ENCODE data around the gene GRIN2C. TPM values are rescaled to one million over a fixed set of nuclear protein-coding genes. Genes with fewer than 3 reads are reported as not detected.
A peak's percentile ranks its signal among the peaks of the same experiment; 100 is the strongest.

Gene GRIN2C
- total RNA-seq, 1 donor from 2014 or later: 0.74 TPM

DNA sequence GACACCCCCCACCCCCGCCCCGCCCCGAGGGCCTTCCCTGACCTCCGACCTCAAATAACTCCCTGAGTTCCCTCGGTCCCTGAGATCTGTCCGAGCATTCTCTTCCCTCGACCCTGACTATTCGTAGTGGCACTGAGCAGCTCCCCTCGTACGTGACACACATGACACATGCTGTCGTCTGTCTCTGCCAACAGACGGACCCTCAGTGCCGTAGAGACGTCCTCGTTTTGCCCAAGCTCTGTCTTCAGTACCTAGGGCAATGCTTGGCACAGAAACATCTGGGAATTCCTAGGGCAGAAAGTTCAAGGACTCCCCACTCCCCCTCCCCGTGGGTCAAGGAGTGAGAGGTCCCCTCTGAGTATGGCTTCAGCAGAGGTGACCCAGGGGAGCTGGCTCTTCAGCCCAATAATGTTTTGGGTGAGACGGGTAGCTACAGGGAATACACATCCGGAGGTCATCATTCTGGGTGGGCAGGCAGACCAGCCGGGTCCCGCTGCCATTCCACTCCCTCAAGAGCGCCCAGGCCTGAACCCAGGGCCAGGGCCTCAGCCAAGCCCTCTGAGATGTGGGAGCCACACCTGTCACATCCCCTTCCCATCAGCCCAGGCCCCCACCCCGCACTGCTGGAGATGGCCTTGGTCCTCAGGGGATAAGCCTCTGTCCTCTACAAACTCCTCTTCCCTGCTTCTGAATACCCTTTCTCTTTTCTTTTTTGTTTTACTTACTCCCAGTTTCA, 34.4 kb upstream of the GRIN2C start:
- no peak overlapping the region for H3K27ac Mint-ChIP-seq (ENCODE audit: unreplicated experiment)
- H3K27me3 Mint-ChIP-seq (ENCODE audit: unreplicated experiment): peaks cover 15% of the 10 kb centered on the region
- TF ChIP-seq, protein P1, sequence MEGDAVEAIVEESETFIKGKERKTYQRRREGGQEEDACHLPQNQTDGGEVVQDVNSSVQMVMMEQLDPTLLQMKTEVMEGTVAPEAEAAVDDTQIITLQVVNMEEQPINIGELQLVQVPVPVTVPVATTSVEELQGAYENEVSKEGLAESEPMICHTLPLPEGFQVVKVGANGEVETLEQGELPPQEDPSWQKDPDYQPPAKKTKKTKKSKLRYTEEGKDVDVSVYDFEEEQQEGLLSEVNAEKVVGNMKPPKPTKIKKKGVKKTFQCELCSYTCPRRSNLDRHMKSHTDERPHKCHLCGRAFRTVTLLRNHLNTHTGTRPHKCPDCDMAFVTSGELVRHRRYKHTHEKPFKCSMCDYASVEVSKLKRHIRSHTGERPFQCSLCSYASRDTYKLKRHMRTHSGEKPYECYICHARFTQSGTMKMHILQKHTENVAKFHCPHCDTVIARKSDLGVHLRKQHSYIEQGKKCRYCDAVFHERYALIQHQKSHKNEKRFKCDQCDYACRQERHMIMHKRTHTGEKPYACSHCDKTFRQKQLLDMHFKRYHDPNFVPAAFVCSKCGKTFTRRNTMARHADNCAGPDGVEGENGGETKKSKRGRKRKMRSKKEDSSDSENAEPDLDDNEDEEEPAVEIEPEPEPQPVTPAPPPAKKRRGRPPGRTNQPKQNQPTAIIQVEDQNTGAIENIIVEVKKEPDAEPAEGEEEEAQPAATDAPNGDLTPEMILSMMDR (IDR thresholded peaks at IDR 0.05; ENCODE audit: unreplicated experiment): no peak
- H3K9me3 Mint-ChIP-seq (ENCODE audit: unreplicated experiment): no peaks in the 10 kb centered on the region
- DNase-seq (ENCODE audit: low spot score): no peak
- no peaks in the 10 kb centered on the region for H3K36me3 Mint-ChIP-seq (ENCODE audit: low read depth, unreplicated experiment)
- peaks cover 2% of the 10 kb centered on the region for H3K4me1 Mint-ChIP-seq (ENCODE audit: unreplicated experiment)
- peak overlapping the region; percentile 81 for H3K4me3 Mint-ChIP-seq (ENCODE audit: unreplicated experiment)

DNA sequence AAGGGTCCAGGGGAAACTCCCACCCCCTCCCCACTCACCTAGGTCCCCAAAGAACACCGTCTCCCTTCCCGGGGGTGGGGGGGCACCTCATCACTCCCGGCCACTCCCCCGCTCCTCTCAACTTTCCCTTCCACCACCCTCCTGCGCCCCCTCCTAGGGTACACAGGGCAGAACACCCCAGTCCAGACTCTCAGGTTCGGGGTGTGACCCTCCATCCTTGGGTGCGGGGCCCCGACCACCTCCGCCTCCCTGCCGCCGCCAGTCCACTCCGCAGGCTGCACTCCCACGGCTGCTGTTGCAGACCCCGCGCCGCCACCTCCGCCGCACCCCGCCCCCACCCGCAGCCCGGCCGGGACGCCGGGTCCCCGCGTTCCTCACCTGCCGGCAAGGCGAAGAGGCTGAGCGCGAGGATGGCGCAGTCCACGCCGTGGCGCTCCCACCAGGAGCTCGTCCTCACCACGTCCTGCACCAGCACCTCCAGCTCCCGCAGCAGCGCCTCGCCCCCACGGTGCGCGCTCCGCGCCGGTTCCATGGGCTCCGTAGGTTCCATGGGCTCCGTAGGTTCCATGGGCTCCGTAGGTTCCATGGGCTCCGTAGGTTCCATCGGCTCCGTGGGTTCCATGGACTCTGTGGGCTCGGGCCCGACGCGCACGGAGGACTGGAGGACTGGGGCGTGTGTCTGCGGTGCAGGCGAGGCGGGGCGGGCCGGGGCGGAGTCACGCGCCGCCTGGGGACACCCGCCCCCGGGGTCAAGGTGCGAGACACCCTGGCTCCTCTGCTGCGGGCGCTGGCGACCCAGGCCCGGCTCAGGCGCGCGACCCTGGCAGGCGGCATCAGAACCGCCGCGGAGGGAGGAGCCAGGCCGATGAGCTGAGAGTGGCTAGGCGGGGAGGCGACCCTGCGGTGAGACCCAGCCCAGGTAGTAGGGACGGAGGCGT, 33.6 kb upstream of the GRIN2C start, which contains the start of gene FADS6:
TSS of gene FADS6 (minus strand) at position 660 of the 938 bp plus-strand sequence. CDS start at position 622, 38 bp downstream.
- TF ChIP-seq, protein P1 (IDR thresholded peaks at IDR 0.05; ENCODE audit: unreplicated experiment): no peak
- H3K4me3 Mint-ChIP-seq (ENCODE audit: unreplicated experiment): peak within 1 kb of the TSS; percentile 81
- no peak within 1 kb of the TSS for H3K27ac Mint-ChIP-seq (ENCODE audit: unreplicated experiment)
- H3K9me3 Mint-ChIP-seq (ENCODE audit: unreplicated experiment): no peaks in the 10 kb centered on the region
- DNase-seq (ENCODE audit: low spot score): no peak
- peaks cover 15% of the 10 kb centered on the region for H3K27me3 Mint-ChIP-seq (ENCODE audit: unreplicated experiment)
- H3K36me3 Mint-ChIP-seq (ENCODE audit: low read depth, unreplicated experiment): no peaks in the 10 kb centered on the region
- peaks cover 2% of the 10 kb centered on the region for H3K4me1 Mint-ChIP-seq (ENCODE audit: unreplicated experiment)

DNA sequence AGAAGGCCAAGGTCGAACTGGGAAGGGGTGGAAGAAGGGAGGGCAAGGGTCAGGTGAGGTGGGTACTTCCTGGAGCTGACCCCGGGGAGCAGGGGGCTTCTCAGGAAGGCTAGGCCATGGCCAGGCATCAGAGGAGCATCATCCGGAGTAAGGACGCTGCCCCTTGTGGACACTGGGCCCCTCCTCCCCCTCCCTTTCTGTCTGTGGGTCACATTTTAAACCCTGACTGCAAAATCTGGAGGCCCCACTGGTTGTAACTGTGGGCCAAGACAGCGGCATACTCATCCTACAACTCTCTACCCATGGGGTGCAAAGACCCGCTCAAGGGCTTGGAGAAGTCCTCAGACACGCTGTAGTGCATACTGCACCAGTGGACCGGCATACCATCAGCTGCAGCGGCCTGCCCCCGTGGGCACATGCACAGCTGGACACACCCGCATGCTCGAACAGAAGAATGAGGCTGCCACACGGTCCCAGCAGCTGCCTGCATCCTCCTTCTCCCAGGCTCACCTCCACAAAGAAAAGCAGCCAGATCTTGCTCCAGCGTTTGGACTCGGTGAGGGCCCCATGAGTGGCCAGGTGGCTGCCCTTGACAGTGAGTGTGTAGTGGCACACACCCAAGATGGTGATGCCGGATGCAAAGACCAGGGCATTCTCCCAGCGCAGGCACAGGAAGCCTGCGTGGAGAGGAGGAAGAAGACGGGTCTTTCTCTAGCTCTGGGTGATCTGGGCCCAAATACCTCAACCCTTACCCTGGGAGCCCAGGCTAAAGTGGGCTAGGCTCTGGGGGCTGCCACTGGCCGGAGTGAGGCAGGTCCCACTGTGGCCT, 32.5 kb upstream of the GRIN2C start:
- no peak overlapping the region for H3K27ac Mint-ChIP-seq (ENCODE audit: unreplicated experiment)
- peaks cover 15% of the 10 kb centered on the region for H3K27me3 Mint-ChIP-seq (ENCODE audit: unreplicated experiment)
- H3K4me1 Mint-ChIP-seq (ENCODE audit: unreplicated experiment): peaks cover 2% of the 10 kb centered on the region
- TF ChIP-seq, protein P1 (IDR thresholded peaks at IDR 0.05; ENCODE audit: unreplicated experiment): no peak
- H3K9me3 Mint-ChIP-seq (ENCODE audit: unreplicated experiment): no peaks in the 10 kb centered on the region
- no peaks in the 10 kb centered on the region for H3K36me3 Mint-ChIP-seq (ENCODE audit: low read depth, unreplicated experiment)
- H3K4me3 Mint-ChIP-seq (ENCODE audit: unreplicated experiment): no peak overlapping the region
- no peak for DNase-seq (ENCODE audit: low spot score)

DNA sequence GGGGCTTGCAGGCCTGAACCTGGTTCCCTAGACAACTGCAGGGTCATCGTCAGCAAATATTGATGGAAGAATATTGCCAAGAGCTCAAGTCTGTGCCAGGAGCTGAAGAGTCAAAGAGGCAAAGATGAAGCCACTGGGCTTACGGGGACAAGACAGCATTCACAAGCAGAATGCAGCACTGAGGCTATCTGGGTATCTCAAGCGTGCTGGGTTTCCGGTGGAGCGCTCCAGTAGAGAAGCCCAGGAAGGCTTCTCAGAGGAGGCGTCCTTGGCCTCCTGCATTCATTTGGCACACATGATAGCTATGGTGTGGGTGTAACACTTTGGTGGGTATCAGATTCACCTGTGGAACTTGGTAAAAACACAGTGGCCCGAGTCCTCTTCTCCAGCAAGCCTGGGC, 30.9 kb upstream of the GRIN2C start:
- Mint-ChIP-seq H3K9me3 (ENCODE audit: unreplicated experiment) (no peaks in the 10 kb centered on the region), H3K36me3 (ENCODE audit: low read depth, unreplicated experiment) (no peaks in the 10 kb centered on the region), H3K27ac (ENCODE audit: unreplicated experiment) (no peak overlapping the region), H3K4me1 (ENCODE audit: unreplicated experiment) (peaks cover 2% of the 10 kb centered on the region), H3K4me3 (ENCODE audit: unreplicated experiment) (no peak overlapping the region), H3K27me3 (ENCODE audit: unreplicated experiment) (peaks cover 15% of the 10 kb centered on the region)
- DNase-seq (ENCODE audit: low spot score): no peak
- TF ChIP-seq, protein P1 (IDR thresholded peaks at IDR 0.05; ENCODE audit: unreplicated experiment): no peak
